Right lobe of liver (tissue), 6 donors: ENCODE data around the gene ARID5B. TPM values are rescaled to one million over a fixed set of nuclear protein-coding genes. Genes with fewer than 3 reads are reported as not detected.

Source experiments
- ATAC-seq, 4 donors: fragments of 200-7000 bp; cut with Tn5 transposase; one replicate each; pipeline ENCODE4 v1.9.1; 2020; ENCODE audit warnings: mild to moderate bottlenecking in 4 of 4, moderate library complexity in 4 of 4
- DNase-seq, 3 donors: peaks; one replicate each; pipeline ENCODE4 v3.0.0-alpha.2; 2020
- H3K27ac ChIP-seq, 3 donors: fragments of 200-600 bp; one replicate each; pipeline ENCODE4 v1.8.0; 2022
- H3K27me3 ChIP-seq, 2 donors: fragments of 200-600 bp; one replicate each; pipeline ENCODE4 v1.8.0; 2022
- H3K36me3 ChIP-seq, 4 donors: fragments of 200-600 bp; sonication (generic) in 1 of 4; one replicate each; pipeline versions ENCODE4 v1.5.1 to v1.8.0; 2017 to 2022; ENCODE audit warnings: control low read depth in 1 of 4
- H3K4me1 ChIP-seq, 4 donors: fragments of 200-600 bp; sonication (generic) in 1 of 4; one replicate each; pipeline versions ENCODE4 v1.5.1 to v1.8.0; 2017 to 2022; ENCODE audit warnings: control low read depth in 1 of 4
- H3K4me3 ChIP-seq, 3 donors: fragments of 200-600 bp; one replicate each; pipeline ENCODE4 v1.8.0; 2022
- H3K9me3 ChIP-seq, 4 donors: fragments of 200-600 bp; sonication (generic) in 1 of 4; one replicate each; pipeline versions ENCODE4 v1.5.1 to v1.8.0; 2017 to 2022; ENCODE audit warnings: control low read depth in 1 of 4
- POLR2A ChIP-seq: fragments of 450-650 bp; IDR thresholded peaks from one replicate; pipeline ENCODE4 v1.6.1; 2017; ENCODE audit warnings: antibody characterized with exemption, mild to moderate bottlenecking
- WGBS: methylation state at CpG from one replicate; pipeline ENCODE4 v1.1.6; 2018; ENCODE audit warnings: low coverage, low lambda C conversion rate; ENCODE audit not compliant: insufficient coverage; ENCODE audit errors: missing lambda C conversion rate; 5-methylcytosine and 5-hydroxymethylcytosine counted together
- intact Hi-C, 2 donors: fragments of 100-400 bp; cut with DNase I; formaldehyde crosslinking; loops; one replicate each; pipeline versions ENCODE4 v1.11.2 to v1.14.1; 2022
- total RNA-seq, 6 experiments: library from RNA; depleted of rRNA in 2 of 6; stranded (reverse); fragments of >200 nt in 2 of 6; fragmentation: NEBNext Ultra II Directional in 3 of 6; extraction: Animal tissue kit (Norgen Biotek cat#: 25700) in 3 of 6; gene quantifications; one replicate each; pipeline versions ENCODE4 v1.1.0 to v1.2.4, GENCODE V29; 2016 to 2023
- TF ChIP-seq, protein P1 (sequence below), 4 donors: fragments of 200-600 bp in 3 of 4; fragments of 450-650 bp in 1 of 4; IDR thresholded peaks; one replicate each; pipeline versions ENCODE4 v1.5.1 to v1.8.0; 2016 to 2022; ENCODE audit warnings: antibody characterized with exemption in 4 of 4, mild to moderate bottlenecking in 2 of 4
- donor health status: DM: no; HTN: yes; CAD: no.
- donor health status: DM: no; HTN: no; CAD: no.
- donor health status: DM: no; HTN: no; CAD: no.
- donor health status: DM: no; HTN: yes; CAD: no.
- donor health status: DM: no; HTN: yes; CAD: no.

Gene ARID5B
- total RNA-seq, 6 experiments from 2014 or later: 2.7 to 10.5 (median 5.3) TPM

DNA sequence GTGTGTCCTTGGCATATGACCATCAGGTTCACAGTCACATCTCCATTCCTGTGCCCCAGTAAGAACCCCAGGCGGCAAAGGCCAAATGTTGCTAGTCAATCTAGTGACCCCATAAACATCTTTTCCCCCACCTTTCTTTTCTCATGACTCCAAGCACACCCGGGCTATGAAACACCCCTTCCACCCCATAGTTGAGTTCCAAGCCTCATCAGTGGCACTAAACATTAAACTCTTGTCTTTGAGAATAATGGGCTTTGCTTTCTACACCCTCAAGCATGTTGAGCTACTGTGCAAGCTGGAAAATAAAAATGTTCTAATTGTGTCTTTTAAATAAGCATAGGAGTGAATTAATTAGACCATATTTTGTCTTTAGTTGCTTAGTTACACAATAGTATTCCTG, 9.4 kb downstream of the ARID5B start:
- intact Hi-C loops: no loop called here

GRCh38 chr10:61911425-61911824, 9.9 kb downstream of the ARID5B start:
- DNase-seq (no peak), ATAC-seq (no peak)
- Histone ChIP-seq H3K4me3 (no peak overlapping the region), H3K4me1 (peaks cover 0 to 2% (median 0%) of the 10 kb centered on the region in 4 donors), H3K36me3 (no peaks in the 10 kb centered on the region), H3K9me3 (no peaks in the 10 kb centered on the region), H3K27me3 (no peaks in the 10 kb centered on the region), H3K27ac (no peak overlapping the region)
- TF ChIP-seq POLR2A: no peak
- TF ChIP-seq, protein P1, sequence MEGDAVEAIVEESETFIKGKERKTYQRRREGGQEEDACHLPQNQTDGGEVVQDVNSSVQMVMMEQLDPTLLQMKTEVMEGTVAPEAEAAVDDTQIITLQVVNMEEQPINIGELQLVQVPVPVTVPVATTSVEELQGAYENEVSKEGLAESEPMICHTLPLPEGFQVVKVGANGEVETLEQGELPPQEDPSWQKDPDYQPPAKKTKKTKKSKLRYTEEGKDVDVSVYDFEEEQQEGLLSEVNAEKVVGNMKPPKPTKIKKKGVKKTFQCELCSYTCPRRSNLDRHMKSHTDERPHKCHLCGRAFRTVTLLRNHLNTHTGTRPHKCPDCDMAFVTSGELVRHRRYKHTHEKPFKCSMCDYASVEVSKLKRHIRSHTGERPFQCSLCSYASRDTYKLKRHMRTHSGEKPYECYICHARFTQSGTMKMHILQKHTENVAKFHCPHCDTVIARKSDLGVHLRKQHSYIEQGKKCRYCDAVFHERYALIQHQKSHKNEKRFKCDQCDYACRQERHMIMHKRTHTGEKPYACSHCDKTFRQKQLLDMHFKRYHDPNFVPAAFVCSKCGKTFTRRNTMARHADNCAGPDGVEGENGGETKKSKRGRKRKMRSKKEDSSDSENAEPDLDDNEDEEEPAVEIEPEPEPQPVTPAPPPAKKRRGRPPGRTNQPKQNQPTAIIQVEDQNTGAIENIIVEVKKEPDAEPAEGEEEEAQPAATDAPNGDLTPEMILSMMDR (IDR thresholded peaks at IDR 0.05): no peak
- 78% methylated on average over 5 of the region's 5 CpGs for WGBS
- intact Hi-C loops: no loop called here

More for the DNA sequence above, 9.4 kb downstream of the ARID5B start:
- Histone ChIP-seq H3K9me3 (no peaks in the 10 kb centered on the region), H3K27ac (no peak overlapping the region), H3K36me3 (no peaks in the 10 kb centered on the region), H3K27me3 (no peaks in the 10 kb centered on the region), H3K4me1 (peaks cover 0 to 7% (median 0%) of the 10 kb centered on the region in 4 donors), H3K4me3 (no peak overlapping the region)
- ATAC-seq (no peak), DNase-seq (no peak)
- TF ChIP-seq, protein P1 (IDR thresholded peaks at IDR 0.05): no peak
- TF ChIP-seq POLR2A: no peak
- WGBS: 92% methylated on average over 2 of the region's 2 CpGs

GRCh38 chr10:61912981-61913380, 11.5 kb downstream of the ARID5B start:
- no peaks in the 10 kb centered on the region for H3K9me3 ChIP-seq
- intact Hi-C loops: no loop called here
- no peak overlapping the region for H3K4me3 ChIP-seq
- no peaks in the 10 kb centered on the region for H3K27me3 ChIP-seq
- DNase-seq: no peak
- H3K36me3 ChIP-seq: no peaks in the 10 kb centered on the region
- ATAC-seq: no peak
- 62% methylated on average over 2 of the region's 2 CpGs for WGBS
- H3K27ac ChIP-seq: no peak overlapping the region
- H3K4me1 ChIP-seq: no peaks in the 10 kb centered on the region
- no peak for TF ChIP-seq POLR2A
- TF ChIP-seq, protein P1 (IDR thresholded peaks at IDR 0.05): no peak

DNA sequence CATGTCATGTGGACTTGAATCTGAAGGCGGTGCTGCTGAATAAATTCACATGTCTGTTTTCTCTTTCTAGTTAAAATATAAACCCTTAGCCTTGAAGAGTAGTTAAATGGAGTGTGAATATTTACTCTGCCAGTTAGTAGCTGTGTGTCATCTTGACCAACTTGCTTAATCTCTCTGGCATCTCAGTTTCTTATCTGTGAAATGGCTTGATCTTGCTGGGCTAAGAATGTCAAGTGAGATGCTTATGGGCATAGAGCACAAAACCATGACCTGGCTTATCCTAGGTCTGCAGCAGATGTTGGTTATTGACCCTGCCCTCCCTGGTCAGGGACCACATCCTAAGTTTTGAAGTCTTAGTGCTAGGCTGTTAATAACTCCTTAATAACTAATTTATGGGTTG, 16.6 kb downstream of the ARID5B start:
- DNase-seq (no peak), ATAC-seq (peak in 1 of 4 donors; percentile 46)
- Histone ChIP-seq H3K36me3 (no peaks in the 10 kb centered on the region), H3K4me1 (no peaks in the 10 kb centered on the region), H3K27ac (no peak overlapping the region), H3K4me3 (no peak overlapping the region), H3K27me3 (no peaks in the 10 kb centered on the region), H3K9me3 (no peaks in the 10 kb centered on the region)
- intact Hi-C loops: no loop called here
- 88% methylated on average over 1 of the region's 1 CpG for WGBS
- TF ChIP-seq, protein P1 (IDR thresholded peaks at IDR 0.05): no peak
- TF ChIP-seq POLR2A: no peak

GRCh38 chr10:61918989-61919388, 17.5 kb downstream of the ARID5B start:
- DNase-seq: no peak
- Histone ChIP-seq H3K27me3 (no peaks in the 10 kb centered on the region), H3K4me3 (no peak overlapping the region), H3K36me3 (no peaks in the 10 kb centered on the region), H3K9me3 (no peaks in the 10 kb centered on the region), H3K4me1 (no peaks in the 10 kb centered on the region), H3K27ac (no peak overlapping the region)
- intact Hi-C loops: no loop called here
- TF ChIP-seq, protein P1 (IDR thresholded peaks at IDR 0.05): no peak
- WGBS: 100% methylated on average over 2 of the region's 4 CpGs
- ATAC-seq: no peak
